Type B pancreatic cell (in vitro differentiated cells): ENCODE measurements around the gene TBL1X. TPM values are rescaled to one million over a fixed set of nuclear protein-coding genes. Genes with fewer than 3 reads are reported as not detected.
A peak's percentile ranks its signal among the peaks of the same experiment; 100 is the strongest.

Source experiments
- DNase-seq: peaks from one replicate; pipeline ENCODE4 v3.0.0; 2021; ENCODE audit warnings: mixed read lengths; ENCODE audit not compliant: unreplicated experiment; ENCODE audit errors: extremely low spot score
- H3K27ac Mint-ChIP-seq: 2 replicates; pipeline ENCODE4 v1.8.0; 2021; ENCODE audit warnings: mild to moderate bottlenecking, mixed read lengths
- H3K27me3 Mint-ChIP-seq: 2 replicates; pipeline ENCODE4 v1.8.0; 2021; ENCODE audit warnings: mixed read lengths
- H3K36me3 Mint-ChIP-seq: 2 replicates; pipeline ENCODE4 v1.8.0; 2021; ENCODE audit warnings: mixed read lengths
- H3K4me1 Mint-ChIP-seq: one replicate; pipeline ENCODE4 v1.8.0; 2021; ENCODE audit warnings: mixed read lengths; ENCODE audit not compliant: unreplicated experiment
- H3K4me3 Mint-ChIP-seq: 2 replicates; pipeline ENCODE4 v1.8.0; 2021; ENCODE audit warnings: mild to moderate bottlenecking, mixed read lengths
- H3K9me3 Mint-ChIP-seq: 2 replicates; pipeline ENCODE4 v1.8.0; 2021; ENCODE audit warnings: mixed read lengths
- total RNA-seq: library from RNA; stranded (reverse); gene quantifications from 2 replicates; pipeline ENCODE4 v1.2.1, GENCODE V29; 2021; ENCODE audit warnings: low replicate concordance
- TF ChIP-seq, protein P1 (sequence below): fragments of 200-600 bp; sonication (generic); conservative IDR thresholded peaks from 2 replicates; pipeline ENCODE4 v1.5.0; 2021; ENCODE audit warnings: antibody characterized with exemption, mild to moderate bottlenecking

Gene TBL1X
- total RNA-seq, 1 donor from 2014 or later: 41.3 TPM

DNA sequence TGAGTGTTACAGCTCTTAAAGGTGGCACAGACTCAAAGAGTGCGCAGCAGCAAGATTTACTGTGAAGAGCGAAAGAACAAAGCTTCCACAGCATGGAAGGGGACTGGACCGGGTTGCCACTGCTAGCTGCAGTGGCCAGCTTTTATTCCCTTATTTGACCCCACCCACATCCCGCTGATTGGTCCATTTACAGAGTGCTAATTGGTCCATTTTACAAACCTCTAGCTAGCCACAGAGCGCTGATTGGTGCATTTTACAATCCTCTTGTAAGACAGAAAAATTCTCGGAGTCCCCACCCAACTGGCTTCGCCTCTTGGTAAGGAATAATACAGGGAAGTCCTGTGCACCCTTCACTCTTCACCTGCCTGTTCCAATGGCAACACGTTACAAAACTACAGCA is 319.5 kb downstream of the TBL1X start:
- Mint-ChIP-seq H3K4me3 (no peak overlapping the region), H3K9me3 (peaks cover 7% of the 10 kb centered on the region), H3K36me3 (no peaks in the 10 kb centered on the region), H3K4me1 (no peaks in the 10 kb centered on the region), H3K27me3 (peaks cover 3% of the 10 kb centered on the region), H3K27ac (no peak overlapping the region)
- TF ChIP-seq, protein P1, sequence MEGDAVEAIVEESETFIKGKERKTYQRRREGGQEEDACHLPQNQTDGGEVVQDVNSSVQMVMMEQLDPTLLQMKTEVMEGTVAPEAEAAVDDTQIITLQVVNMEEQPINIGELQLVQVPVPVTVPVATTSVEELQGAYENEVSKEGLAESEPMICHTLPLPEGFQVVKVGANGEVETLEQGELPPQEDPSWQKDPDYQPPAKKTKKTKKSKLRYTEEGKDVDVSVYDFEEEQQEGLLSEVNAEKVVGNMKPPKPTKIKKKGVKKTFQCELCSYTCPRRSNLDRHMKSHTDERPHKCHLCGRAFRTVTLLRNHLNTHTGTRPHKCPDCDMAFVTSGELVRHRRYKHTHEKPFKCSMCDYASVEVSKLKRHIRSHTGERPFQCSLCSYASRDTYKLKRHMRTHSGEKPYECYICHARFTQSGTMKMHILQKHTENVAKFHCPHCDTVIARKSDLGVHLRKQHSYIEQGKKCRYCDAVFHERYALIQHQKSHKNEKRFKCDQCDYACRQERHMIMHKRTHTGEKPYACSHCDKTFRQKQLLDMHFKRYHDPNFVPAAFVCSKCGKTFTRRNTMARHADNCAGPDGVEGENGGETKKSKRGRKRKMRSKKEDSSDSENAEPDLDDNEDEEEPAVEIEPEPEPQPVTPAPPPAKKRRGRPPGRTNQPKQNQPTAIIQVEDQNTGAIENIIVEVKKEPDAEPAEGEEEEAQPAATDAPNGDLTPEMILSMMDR: no peak
- DNase-seq: no peak

DNA sequence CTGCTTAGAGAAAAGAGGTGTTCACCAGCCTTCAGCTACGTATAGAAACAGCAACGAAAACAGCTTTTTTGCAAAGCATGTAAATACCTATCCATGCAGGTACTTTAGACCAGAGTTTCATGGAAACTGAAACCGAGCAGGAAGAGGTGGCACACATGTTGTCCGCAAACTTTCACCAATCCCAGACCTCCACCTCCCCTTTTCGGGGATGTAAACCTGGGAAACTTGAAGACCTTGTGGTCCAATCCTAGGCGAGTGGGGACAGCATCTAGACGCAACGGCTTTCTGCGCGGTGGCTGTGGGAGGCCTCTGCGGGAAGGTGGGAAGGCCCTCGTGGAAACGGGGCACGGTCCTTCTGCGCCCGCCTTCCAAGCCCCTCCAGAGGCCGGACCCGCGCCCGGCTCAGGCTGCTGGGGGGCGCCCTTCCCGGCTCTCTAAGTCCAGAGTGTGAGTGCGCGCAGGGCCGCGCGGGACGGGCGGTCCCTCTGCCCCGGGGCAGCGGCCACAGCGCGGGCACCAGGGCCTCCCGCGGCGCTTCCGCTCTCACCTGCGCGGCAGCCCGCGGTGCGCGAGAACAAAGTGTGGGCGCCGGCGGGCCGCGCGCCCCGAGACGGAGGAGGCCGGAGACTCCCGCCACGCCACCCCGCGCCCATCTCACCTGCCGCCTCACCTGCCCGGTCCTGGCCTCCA is 320.5 kb downstream of the TBL1X start:
- no peaks in the 10 kb centered on the region for H3K4me1 Mint-ChIP-seq
- DNase-seq: no peak
- H3K27ac Mint-ChIP-seq: peak overlapping the region; percentile 76
- H3K27me3 Mint-ChIP-seq: peaks cover 3% of the 10 kb centered on the region
- H3K36me3 Mint-ChIP-seq: no peaks in the 10 kb centered on the region
- TF ChIP-seq, protein P1: no peak
- peaks cover 7% of the 10 kb centered on the region for H3K9me3 Mint-ChIP-seq
- H3K4me3 Mint-ChIP-seq: peak overlapping the region; percentile 84

DNA sequence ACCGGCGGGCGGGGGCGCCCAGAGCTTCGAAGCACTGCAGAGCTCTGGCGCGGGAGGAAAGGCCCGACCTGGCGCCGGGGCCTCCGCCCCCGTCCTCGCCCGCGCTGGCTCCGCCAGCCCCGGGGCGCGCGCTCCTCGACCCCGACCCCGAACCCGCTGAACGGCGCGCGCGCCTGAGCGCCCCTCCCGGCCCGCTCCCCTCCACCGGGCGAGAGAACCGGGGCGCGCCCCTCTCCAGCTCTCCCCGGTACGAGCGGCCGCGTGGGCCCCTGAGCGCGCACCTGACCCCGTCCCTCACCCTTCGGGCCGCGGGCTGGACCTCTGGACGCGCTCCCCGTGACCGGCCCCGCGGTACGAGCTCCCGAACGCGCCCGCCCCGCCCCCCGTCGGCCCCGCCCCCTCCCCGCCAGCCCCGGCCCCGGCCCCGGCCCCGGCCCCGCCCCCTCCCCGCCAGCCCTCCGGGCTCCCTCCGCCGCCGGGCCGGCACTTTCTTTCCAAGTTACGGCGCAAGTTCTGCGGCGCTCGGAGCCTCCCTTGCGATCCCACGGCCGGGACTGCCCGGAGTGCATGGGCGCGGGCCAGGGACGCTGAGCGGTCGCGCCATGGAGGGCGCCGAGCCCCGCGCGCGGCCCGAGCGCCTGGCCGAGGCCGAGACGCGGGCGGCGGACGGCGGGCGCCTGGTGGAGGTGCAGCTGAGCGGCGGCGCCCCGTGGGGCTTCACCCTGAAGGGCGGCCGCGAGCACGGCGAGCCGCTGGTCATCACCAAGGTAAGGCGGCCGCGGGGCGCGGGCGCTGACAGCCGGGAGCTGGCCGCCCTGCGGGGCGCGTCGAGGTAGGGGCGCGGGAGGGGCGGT is 321.3 kb downstream of the TBL1X start, which contains the start of gene SHROOM2:
Gene SHROOM2, plus strand, starts transcription at position 486 of the 854 bp plus-strand sequence. Its CDS starts 117 bp downstream, at position 603.
- no peak for DNase-seq
- no peaks in the 10 kb centered on the region for H3K36me3 Mint-ChIP-seq
- peak within 1 kb of the TSS; percentile 86 for H3K27ac Mint-ChIP-seq
- TF ChIP-seq, protein P1: no peak
- peaks cover 7% of the 10 kb centered on the region for H3K9me3 Mint-ChIP-seq
- peak within 1 kb of the TSS; percentile 95 for H3K4me3 Mint-ChIP-seq
- H3K27me3 Mint-ChIP-seq: peaks cover 3% of the 10 kb centered on the region
- no peaks in the 10 kb centered on the region for H3K4me1 Mint-ChIP-seq

DNA sequence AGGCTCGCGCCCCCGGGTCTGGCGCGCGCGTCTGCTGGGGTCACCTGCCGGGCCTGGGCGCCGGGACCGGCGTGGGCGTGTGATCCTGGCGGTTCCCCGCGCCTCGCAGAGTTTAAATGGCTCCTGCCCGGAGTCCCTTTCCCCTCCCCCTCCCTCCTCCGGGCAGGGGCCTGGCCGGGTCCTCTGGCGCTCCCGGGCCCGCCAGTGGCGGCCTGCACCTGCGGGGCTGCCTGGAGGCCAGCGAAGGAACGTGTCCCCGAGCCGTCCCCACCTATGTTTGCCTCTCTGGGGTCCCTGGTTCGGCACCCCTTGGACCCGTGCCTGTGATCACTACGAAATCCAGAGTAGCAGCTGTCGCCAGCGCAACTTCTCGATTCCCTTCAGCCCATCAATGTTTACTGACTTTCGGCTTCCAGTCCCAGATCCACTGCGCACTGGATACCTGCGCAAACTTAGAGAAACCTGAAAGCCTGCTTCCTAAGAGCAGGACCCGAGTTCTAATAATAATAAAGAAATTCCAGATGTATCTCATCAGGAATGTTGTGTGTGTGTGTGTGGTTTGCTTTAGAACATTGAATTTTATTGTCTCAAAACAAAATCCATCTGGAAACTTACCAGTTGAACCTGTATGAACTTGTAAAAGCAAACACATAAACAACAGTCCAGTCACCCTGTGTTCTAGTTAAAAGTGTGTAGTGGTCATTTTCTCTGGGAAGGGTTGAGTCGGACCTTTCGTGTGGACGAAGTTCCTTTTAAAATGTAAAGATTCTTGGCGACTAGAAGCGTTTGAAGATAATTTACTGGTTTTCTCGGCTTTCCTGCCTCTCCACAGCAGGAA is 322.2 kb downstream of the TBL1X start:
- DNase-seq: no peak
- peaks cover 3% of the 10 kb centered on the region for H3K27me3 Mint-ChIP-seq
- H3K36me3 Mint-ChIP-seq: no peaks in the 10 kb centered on the region
- H3K4me3 Mint-ChIP-seq: peak overlapping the region; percentile 95
- H3K9me3 Mint-ChIP-seq: peaks cover 7% of the 10 kb centered on the region
- peak overlapping the region; percentile 86 for H3K27ac Mint-ChIP-seq
- H3K4me1 Mint-ChIP-seq: no peaks in the 10 kb centered on the region
- TF ChIP-seq, protein P1: no peak

DNA sequence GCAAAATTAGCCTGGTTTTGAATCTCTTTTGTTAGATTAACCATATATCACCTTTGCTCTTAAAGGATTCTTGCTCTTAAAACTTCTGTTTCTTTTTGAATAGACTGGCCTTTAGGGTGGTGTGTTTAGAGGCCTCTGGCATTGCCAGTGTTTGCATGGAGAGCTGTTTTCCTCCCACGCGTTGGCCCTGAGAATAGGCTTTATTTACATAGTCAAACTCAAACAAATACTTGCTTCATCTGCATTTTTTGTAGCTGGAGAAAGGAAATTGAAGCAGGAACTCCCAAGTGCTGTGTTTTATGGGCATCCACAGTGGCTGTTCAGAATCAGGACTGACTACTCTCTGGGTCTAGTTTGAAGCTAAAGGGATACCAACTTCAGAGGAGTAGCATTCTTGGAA is 324.1 kb downstream of the TBL1X start:
- DNase-seq: no peak
- no peaks in the 10 kb centered on the region for H3K4me1 Mint-ChIP-seq
- peak overlapping the region; percentile 81 for H3K4me3 Mint-ChIP-seq
- TF ChIP-seq, protein P1: no peak
- peaks cover 2% of the 10 kb centered on the region for H3K27me3 Mint-ChIP-seq
- H3K9me3 Mint-ChIP-seq: no peaks in the 10 kb centered on the region
- H3K36me3 Mint-ChIP-seq: no peaks in the 10 kb centered on the region
- peak overlapping the region; percentile 66 for H3K27ac Mint-ChIP-seq
